ENCODE data around the gene NEU1. TPM values are rescaled to one million over a fixed set of nuclear protein-coding genes. Genes with fewer than 3 reads are reported as not detected.

Gene NEU1
- polyA plus RNA-seq, 1 donor: 15.0 TPM

GRCh38 chr6:31896493-31896855 is 33.9 kb upstream of the NEU1 start:
- DNase-seq (ENCODE audit: low read depth): no peak

- no peak for DNase-seq (ENCODE audit: low read depth)
Observed at GRCh38 chr6:31892821-31893220, 30.2 kb upstream of the NEU1 start.

GRCh38 chr6:31889331-31889972 is 26.8 kb upstream of the NEU1 start:
- DNase-seq (ENCODE audit: low read depth): no peak

- DNase-seq (ENCODE audit: low read depth): no peak
Observed at GRCh38 chr6:31888276-31889258, 25.9 kb upstream of the NEU1 start.

GRCh38 chr6:31887173-31888007 is 24.8 kb upstream of the NEU1 start:
- no peak for DNase-seq (ENCODE audit: low read depth)

- DNase-seq (ENCODE audit: low read depth): no peak
Observed at GRCh38 chr6:31886541-31886991, 23.9 kb upstream of the NEU1 start.

- DNase-seq (ENCODE audit: low read depth): no peak
Observed at GRCh38 chr6:31884528-31885035, 22.0 kb upstream of the NEU1 start.

GRCh38 chr6:31883676-31884075 is 21.1 kb upstream of the NEU1 start:
- DNase-seq (ENCODE audit: low read depth): no peak

GRCh38 chr6:31882344-31882743 is 19.7 kb upstream of the NEU1 start:
- DNase-seq (ENCODE audit: low read depth): no peak

- DNase-seq (ENCODE audit: low read depth): no peak
Observed at GRCh38 chr6:31881136-31881859, 18.7 kb upstream of the NEU1 start.

GRCh38 chr6:31880616-31881015 is 18.0 kb upstream of the NEU1 start:
- no peak for DNase-seq (ENCODE audit: low read depth)

- DNase-seq (ENCODE audit: low read depth): no peak
Observed at GRCh38 chr6:31879901-31880300, 17.3 kb upstream of the NEU1 start.

- no peak for DNase-seq (ENCODE audit: low read depth)
Observed at GRCh38 chr6:31879143-31879542, 16.5 kb upstream of the NEU1 start.

- DNase-seq (ENCODE audit: low read depth): no peak
Observed at GRCh38 chr6:31878726-31879125, 16.1 kb upstream of the NEU1 start, which contains the start of gene SLC44A4. SLC44A4 (minus strand) TSS chr6:31878997; CDS start chr6:31878980, 17 bp downstream.

GRCh38 chr6:31878222-31878621 is 15.6 kb upstream of the NEU1 start:
- no peak for DNase-seq (ENCODE audit: low read depth)

- no peak for DNase-seq (ENCODE audit: low read depth)
Observed at GRCh38 chr6:31877651-31878161, 15.1 kb upstream of the NEU1 start.

- DNase-seq (ENCODE audit: low read depth): no peak
Observed at GRCh38 chr6:31877125-31877650, 14.6 kb upstream of the NEU1 start.

- no peak for DNase-seq (ENCODE audit: low read depth)
Observed at GRCh38 chr6:31876357-31876756, 13.7 kb upstream of the NEU1 start.

GRCh38 chr6:31875877-31876276 is 13.3 kb upstream of the NEU1 start:
- no peak for DNase-seq (ENCODE audit: low read depth)

GRCh38 chr6:31874836-31875572 is 12.4 kb upstream of the NEU1 start:
- no peak for DNase-seq (ENCODE audit: low read depth)
